Transverse colon (tissue), 4 donors: ENCODE results near the gene CPD. TPM values are rescaled to one million over a fixed set of nuclear protein-coding genes. Genes with fewer than 3 reads are reported as not detected.
A peak's percentile ranks its signal among the peaks of the same experiment; 100 is the strongest.

Source experiments
- DNase-seq: peaks from one replicate; pipeline ENCODE4 v3.0.0-alpha.2; 2019
- H3K27ac ChIP-seq, 4 donors: fragments of 200-600 bp; sonication (generic); 2 replicates each; pipeline ENCODE4 v1.5.1; 2016 to 2018; ENCODE audit warnings: inconsistent platforms in 4 of 4
- H3K27me3 ChIP-seq: fragments of 200-600 bp; sonication (generic); 2 replicates; pipeline ENCODE4 v1.5.1; 2017; ENCODE audit warnings: inconsistent platforms
- H3K36me3 ChIP-seq, 4 donors: fragments of 200-600 bp; sonication (generic); 2 replicates each; pipeline ENCODE4 v1.5.1; 2017 to 2019; ENCODE audit warnings: inconsistent platforms in 4 of 4
- H3K4me1 ChIP-seq, 4 donors: fragments of 200-600 bp; sonication (generic); 2 replicates each; pipeline ENCODE4 v1.5.1; 2017 to 2020; ENCODE audit warnings: inconsistent platforms in 4 of 4
- H3K4me3 ChIP-seq, 4 donors: fragments of 200-600 bp; sonication (generic); 1 replicate in 1 of 4; 2 replicates in 3 of 4; pipeline versions ENCODE4 v1.5.1 to v1.6.1; 2017 to 2019; ENCODE audit warnings: inconsistent platforms in 4 of 4
- H3K9me3 ChIP-seq, 2 donors: fragments of 200-600 bp; sonication (generic); 2 replicates each; pipeline ENCODE4 v1.5.1; 2017 to 2019; ENCODE audit warnings: inconsistent platforms in 2 of 2
- CTCF ChIP-seq, 5 experiments: fragments of 200-600 bp in 3 of 5; fragments of 450-650 bp in 2 of 5; sonication (generic) in 3 of 5; IDR thresholded peaks; 1 replicate in 2 of 5; 2 replicates in 3 of 5; pipeline ENCODE4 v1.5.1; 2016 to 2017; ENCODE audit warnings: antibody characterized with exemption in 5 of 5, inconsistent platforms in 3 of 5, mild to moderate bottlenecking in 2 of 5, moderate library complexity in 1 of 5
- EP300 ChIP-seq: sonication (generic); formaldehyde crosslinking; IDR thresholded peaks from one replicate; pipeline ENCODE4 v1.6.1; 2017; ENCODE audit warnings: antibody characterized with exemption, low read depth
- POLR2A ChIP-seq: fragments of 450-650 bp; IDR thresholded peaks from one replicate; pipeline ENCODE4 v1.6.1; 2016; ENCODE audit warnings: antibody characterized with exemption, mild to moderate bottlenecking, moderate library complexity
- POLR2AphosphoS5 ChIP-seq, 3 donors: sonication (generic); formaldehyde crosslinking; IDR thresholded peaks; one replicate each; pipeline ENCODE4 v1.6.1; 2016; ENCODE audit warnings: antibody characterized with exemption in 3 of 3
- WGBS, 2 donors: methylation state at CpG; one replicate each; pipeline ENCODE4 v1.1.5; 2018; ENCODE audit warnings: low coverage in 1 of 2; 5-methylcytosine and 5-hydroxymethylcytosine counted together
- in situ Hi-C, 4 donors: fragments of 200-750 bp; cut with MboI; loops; one replicate each; pipeline versions ENCODE4 v1.15.0 to v1.15.1; 2017; ENCODE audit warnings: low sequenced_read_pairs in 3 of 4, low pct_ligation_motif_present in 1 of 4, low pct_unique_long_range_greater_than_20kb in 1 of 4
- intact Hi-C: fragments of 100-400 bp; cut with DNase I; formaldehyde crosslinking; loops from one replicate; pipeline ENCODE4 v1.15.1; 2023; ENCODE audit warnings: low total_unique reads
- total RNA-seq, 4 donors: library from RNA; depleted of rRNA; stranded (reverse); fragments of >200 nt; gene quantifications; one replicate each; pipeline ENCODE4 v1.1.0, GENCODE V29; 2016

CPD gene
- total RNA-seq, 4 donors from 2014 or later, result 92.0 to 488 (median 105) TPM

DNA sequence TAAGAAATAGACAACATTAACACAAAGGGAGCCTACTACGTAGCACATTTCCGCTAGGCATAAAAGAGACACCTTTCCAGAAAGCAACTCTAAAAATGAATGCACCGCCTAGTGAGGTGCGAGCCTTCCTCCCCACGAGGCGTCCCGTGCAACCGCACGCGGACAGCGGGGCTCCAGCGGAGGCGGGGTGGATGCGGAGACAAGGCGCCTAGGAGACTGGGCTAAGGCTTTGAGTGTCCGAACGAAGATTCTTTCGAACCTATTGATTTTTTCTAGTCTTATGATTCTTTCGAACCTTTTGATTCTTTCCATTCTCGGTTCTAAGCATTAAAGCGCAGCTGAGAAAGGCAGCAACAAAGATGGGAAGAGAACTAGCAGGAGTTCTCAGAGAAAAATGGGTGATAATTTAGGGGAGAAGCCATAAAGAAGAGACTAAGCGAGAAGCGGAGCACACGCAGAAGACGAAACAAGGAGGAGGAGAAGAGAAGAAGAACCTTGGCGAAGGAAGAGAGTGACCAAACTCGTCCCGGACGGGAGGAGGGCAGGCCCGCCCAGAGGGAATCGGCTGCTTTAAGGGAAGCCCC lies 394 bp upstream of the CPD start:
- peak; percentile 38 for DNase-seq
- Histone ChIP-seq H3K36me3 (no peaks in the 10 kb centered on the region), H3K27ac (peak overlapping the region; percentile 93 to 96 (median 96)), H3K27me3 (no peaks in the 10 kb centered on the region), H3K9me3 (no peaks in the 10 kb centered on the region), H3K4me3 (peak overlapping the region; percentile 29 to 96 (median 85)), H3K4me1 (peaks cover 17 to 60% (median 48%) of the 10 kb centered on the region in 4 donors)
- TF ChIP-seq CTCF (IDR thresholded peaks at IDR 0.05), result peak in 2 of 5 experiments; percentile 6 to 16
- TF ChIP-seq POLR2AphosphoS5 (IDR thresholded peaks at IDR 0.05), result no peak
- in situ Hi-C loops, result no loop called here
- WGBS, 2 donors, result 16 to 37% methylated on average over 22 to 31 of the region's 31 CpGs
- intact Hi-C loops, result no loop called here

DNA sequence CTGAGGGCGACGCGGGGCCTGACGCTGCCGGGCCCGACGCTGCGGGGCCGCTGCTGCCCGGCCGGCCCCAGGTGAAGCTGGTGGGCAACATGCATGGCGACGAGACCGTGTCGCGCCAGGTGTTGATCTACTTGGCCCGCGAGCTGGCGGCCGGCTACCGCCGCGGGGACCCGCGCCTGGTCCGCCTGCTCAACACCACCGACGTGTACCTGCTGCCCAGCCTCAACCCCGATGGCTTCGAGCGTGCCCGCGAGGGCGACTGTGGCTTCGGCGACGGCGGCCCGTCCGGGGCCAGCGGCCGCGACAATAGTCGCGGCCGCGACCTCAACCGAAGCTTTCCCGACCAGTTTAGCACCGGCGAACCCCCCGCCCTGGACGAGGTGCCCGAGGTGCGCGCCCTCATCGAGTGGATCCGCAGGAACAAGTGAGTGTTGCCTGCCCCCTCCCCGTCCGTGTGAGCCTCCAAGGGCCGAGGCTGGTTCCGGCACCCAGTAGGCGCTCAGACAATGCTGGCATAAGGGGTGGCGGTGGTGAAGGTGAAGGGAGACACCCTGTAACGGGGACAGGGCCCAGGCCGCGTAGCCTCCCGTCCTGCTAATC lies 676 bp downstream of the CPD start:
- Histone ChIP-seq H3K9me3 (no peaks in the 10 kb centered on the region), H3K27ac (peak overlapping the region; percentile 93 to 96 (median 96)), H3K36me3 (no peaks in the 10 kb centered on the region), H3K4me1 (peaks cover 17 to 66% (median 48%) of the 10 kb centered on the region in 4 donors), H3K27me3 (no peaks in the 10 kb centered on the region), H3K4me3 (peak overlapping the region; percentile 79 to 96 (median 90))
- TF ChIP-seq EP300, result no peak
- TF ChIP-seq POLR2A, result no peak
- TF ChIP-seq POLR2AphosphoS5 (IDR thresholded peaks at IDR 0.05), result no peak
- no peak for TF ChIP-seq CTCF (IDR thresholded peaks at IDR 0.05)
- DNase-seq, result peak; percentile 33
- intact Hi-C loops (no loop called here), in situ Hi-C loops (no loop called here)
- 1% methylated on average over 62 of the region's 68 CpGs; no CpG with 5 or more reads in 1 of the 2 donors for WGBS, 2 donors

- Histone ChIP-seq H3K4me1 (peaks cover 17 to 66% (median 48%) of the 10 kb centered on the region in 4 donors), H3K27ac (peak overlapping the region; percentile 93 to 96 (median 96)), H3K27me3 (no peaks in the 10 kb centered on the region), H3K9me3 (no peaks in the 10 kb centered on the region), H3K4me3 (peak overlapping the region; percentile 79 to 96 (median 90)), H3K36me3 (no peaks in the 10 kb centered on the region)
- intact Hi-C loops, result no loop called here
- no peak for DNase-seq
- in situ Hi-C loops, result no loop called here
- 3 to 8% methylated on average over 4 to 5 of the region's 5 CpGs for WGBS, 2 donors
- TF ChIP-seq POLR2AphosphoS5 (IDR thresholded peaks at IDR 0.05) (no peak), POLR2A (no peak), EP300 (no peak), CTCF (IDR thresholded peaks at IDR 0.05) (no peak)
These were observed 1.2 kb downstream of the CPD start for GRCh38 chr17:30379903-30380381.

GRCh38 chr17:30380643-30381339 lies 2.1 kb downstream of the CPD start:
- H3K36me3 ChIP-seq, result peaks cover 0 to 7% (median under 1%) of the 10 kb centered on the region in 4 donors
- no peaks in the 10 kb centered on the region for H3K9me3 ChIP-seq
- in situ Hi-C loops, result no loop called here
- intact Hi-C loops, result no loop called here
- 32 to 50% methylated on average over 7 of the region's 7 CpGs for WGBS, 2 donors
- peak overlapping the region in 3 of 4 donors; percentile 79 to 96 (median 91) for H3K4me3 ChIP-seq
- TF ChIP-seq CTCF (IDR thresholded peaks at IDR 0.05), result no peak
- no peak for TF ChIP-seq POLR2AphosphoS5 (IDR thresholded peaks at IDR 0.05)
- TF ChIP-seq EP300, result no peak
- no peak for TF ChIP-seq POLR2A
- no peak overlapping the region for H3K27ac ChIP-seq
- no peak for DNase-seq
- no peaks in the 10 kb centered on the region for H3K27me3 ChIP-seq
- H3K4me1 ChIP-seq, result peaks cover 17 to 65% (median 48%) of the 10 kb centered on the region in 4 donors
